GM23338 (cell line): ENCODE results near the gene SPATA9. TPM values are rescaled to one million over a fixed set of nuclear protein-coding genes. Genes with fewer than 3 reads are reported as not detected.
A peak's percentile ranks its signal among the peaks of the same experiment; 100 is the strongest.

Experiments
- ATAC-seq: fragments of 200-7000 bp; cut with Tn5 transposase; 3 replicates; pipeline ENCODE4 v1.9.1; 2020
- DNase-seq: peaks from one replicate; pipeline ENCODE4 v3.0.0-alpha.2; 2015; ENCODE audit warnings: low spot score
- H2AFZ ChIP-seq: fragments of 200-600 bp; sonication (generic); 2 replicates; pipeline ENCODE4 v1.8.0; 2016; ENCODE audit warnings: antibody characterized with exemption, mild to moderate bottlenecking, moderate library complexity
- H3F3A ChIP-seq: fragments of 200-600 bp; sonication (generic); replicated peaks from 2 replicates; pipeline ENCODE4 v1.8.0; 2017; ENCODE audit warnings: antibody characterized with exemption, mixed run types, low read depth
- H3K27ac ChIP-seq: fragments of 200-600 bp; sonication (generic); 2 replicates; pipeline ENCODE4 v1.6.1; 2016; ENCODE audit warnings: low read depth
- H3K27me3 ChIP-seq: fragments of 200-600 bp; sonication (generic); 2 replicates; pipeline ENCODE4 v1.8.0; 2016; ENCODE audit warnings: mild to moderate bottlenecking, mixed run types, moderate library complexity; ENCODE audit not compliant: insufficient read depth
- H3K36me3 ChIP-seq: fragments of 200-600 bp; sonication (generic); 2 replicates; pipeline ENCODE4 v1.8.0; 2016; ENCODE audit warnings: mild to moderate bottlenecking; ENCODE audit not compliant: insufficient read depth
- H3K4me1 ChIP-seq: fragments of 200-600 bp; sonication (generic); 2 replicates; pipeline ENCODE4 v1.8.0; 2016; ENCODE audit warnings: mild to moderate bottlenecking, moderate library complexity; ENCODE audit not compliant: insufficient read depth
- H3K4me2 ChIP-seq: fragments of 200-600 bp; sonication (generic); 2 replicates; pipeline ENCODE4 v1.7.1; 2017; ENCODE audit warnings: mixed run types
- H3K4me3 ChIP-seq: fragments of 200-600 bp; sonication (generic); 2 replicates; pipeline ENCODE4 v1.6.1; 2016; ENCODE audit warnings: mixed run types
- H3K79me2 ChIP-seq: fragments of 200-600 bp; sonication (generic); replicated peaks from 2 replicates; pipeline ENCODE4 v1.8.0; 2017; ENCODE audit warnings: mild to moderate bottlenecking; ENCODE audit not compliant: insufficient read depth
- H3K9me2 ChIP-seq: fragments of 200-600 bp; sonication (generic); 2 replicates; pipeline ENCODE4 v1.8.0; 2017; ENCODE audit not compliant: insufficient read depth
- H4K20me1 ChIP-seq: fragments of 200-600 bp; sonication (generic); replicated peaks from 2 replicates; pipeline ENCODE4 v1.8.0; 2017; ENCODE audit warnings: mild to moderate bottlenecking; ENCODE audit not compliant: insufficient read depth
- H3K27ac Mint-ChIP-seq: 2 replicates; pipeline ENCODE4 v1.8.0; 2020; ENCODE audit warnings: inconsistent platforms, mild to moderate bottlenecking, moderate library complexity, mixed read lengths
- H3K27me3 Mint-ChIP-seq: 3 replicates; pipeline ENCODE4 v1.8.0; 2022; ENCODE audit warnings: low read depth, mild to moderate bottlenecking, moderate library complexity, mixed read lengths, inconsistent platforms; ENCODE audit not compliant: insufficient read depth, poor library complexity
- H3K36me3 Mint-ChIP-seq: 3 replicates; pipeline ENCODE4 v1.8.0; 2021; ENCODE audit warnings: low read depth, mild to moderate bottlenecking, inconsistent platforms, moderate library complexity, mixed read lengths
- H3K4me1 Mint-ChIP-seq: 3 replicates; pipeline ENCODE4 v1.8.0; 2020; ENCODE audit warnings: mild to moderate bottlenecking, inconsistent platforms, mixed read lengths
- H3K4me3 Mint-ChIP-seq: 3 replicates; pipeline ENCODE4 v1.8.0; 2021; ENCODE audit warnings: moderate library complexity, mild to moderate bottlenecking, inconsistent platforms, mixed read lengths
- H3K9me3 Mint-ChIP-seq: 3 replicates; pipeline ENCODE4 v1.8.0; 2020; ENCODE audit warnings: moderate library complexity, mild to moderate bottlenecking, inconsistent platforms, mixed read lengths
- CREB1 ChIP-seq: fragments of 250-450 bp; sonication (Bioruptor Pico); IDR thresholded peaks from 2 replicates; pipeline ENCODE4 v1.5.0; 2020; ENCODE audit warnings: low read depth, mild to moderate bottlenecking, moderate library complexity
- ETS1 ChIP-seq: IDR thresholded peaks from 2 replicates; pipeline ENCODE4 v1.6.1; 2016; ENCODE audit warnings: antibody characterized with exemption
- EZH2 ChIP-seq: fragments of 200-600 bp; sonication (generic); IDR thresholded peaks from one replicate; pipeline ENCODE4 v1.8.0; 2017; ENCODE audit warnings: antibody characterized with exemption, mild to moderate bottlenecking, low read depth; ENCODE audit not compliant: unreplicated experiment
- EZH2phosphoT487 ChIP-seq: fragments of 200-600 bp; sonication (generic); IDR thresholded peaks from one replicate; pipeline ENCODE4 v1.8.1; 2018; ENCODE audit warnings: antibody characterized with exemption; ENCODE audit not compliant: unreplicated experiment
- JUNB ChIP-seq: IDR thresholded peaks from one replicate; pipeline ENCODE4 v1.6.1; 2016; ENCODE audit warnings: antibody characterized with exemption; ENCODE audit not compliant: unreplicated experiment
- NANOG ChIP-seq: IDR thresholded peaks from 2 replicates; pipeline ENCODE4 v1.6.1; 2016; ENCODE audit warnings: antibody characterized with exemption, borderline replicate concordance
- POLR2AphosphoS5 ChIP-seq: IDR thresholded peaks from 2 replicates; pipeline ENCODE4 v1.6.1; 2016; ENCODE audit warnings: antibody characterized with exemption, low read depth
- REST ChIP-seq: IDR thresholded peaks from one replicate; pipeline ENCODE4 v1.6.1; 2018; ENCODE audit warnings: antibody characterized with exemption; ENCODE audit not compliant: unreplicated experiment
- STAT1 ChIP-seq: IDR thresholded peaks from one replicate; pipeline ENCODE4 v1.6.1; 2016; ENCODE audit warnings: antibody characterized with exemption; ENCODE audit not compliant: unreplicated experiment
- ZNF114 ChIP-seq: fragments of 250-450 bp; sonication (Bioruptor Pico); IDR thresholded peaks from 2 replicates; pipeline ENCODE4 v1.5.0; 2020; ENCODE audit warnings: mild to moderate bottlenecking, moderate library complexity
- ZNF331 ChIP-seq: fragments of 250-450 bp; sonication (Bioruptor Pico); IDR thresholded peaks from 2 replicates; pipeline ENCODE4 v1.5.0; 2020; ENCODE audit warnings: low read depth, mild to moderate bottlenecking, moderate library complexity
- polyA plus RNA-seq: library from polyadenylated mRNA; unstranded; fragments of >200 nt; fragmentation: Nextera tagmentation; extraction: Ambion mirVana; gene quantifications from 2 replicates; pipeline ENCODE4 v1.2.1, GENCODE V29; 2016
- total RNA-seq: library from RNA; depleted of rRNA; stranded (reverse); fragments of >200 nt; shearing (Covaris generic); gene quantifications from 2 replicates; pipeline ENCODE4 v1.2.3, GENCODE V29; 2014
- TF ChIP-seq, protein P1 (sequence below): fragments of 250-450 bp; sonication (Bioruptor Pico); IDR thresholded peaks from 2 replicates; pipeline ENCODE4 v1.5.0; 2020; ENCODE audit warnings: mild to moderate bottlenecking, moderate library complexity
- TF ChIP-seq, protein P2 (sequence below), 2 experiments: fragments of 200-600 bp in 1 of 2; sonication (generic) in 1 of 2; conservative IDR thresholded peaks; 2 replicates each; pipeline versions ENCODE4 v1.5.1 to v1.6.1; 2016 to 2017; ENCODE audit warnings: antibody characterized with exemption in 2 of 2, low read depth in 2 of 2, mild to moderate bottlenecking in 2 of 2, moderate library complexity in 1 of 2

The SPATA9 gene
- total and polyA plus RNA-seq, 2 experiments from 2014 or later, result not detected

DNA sequence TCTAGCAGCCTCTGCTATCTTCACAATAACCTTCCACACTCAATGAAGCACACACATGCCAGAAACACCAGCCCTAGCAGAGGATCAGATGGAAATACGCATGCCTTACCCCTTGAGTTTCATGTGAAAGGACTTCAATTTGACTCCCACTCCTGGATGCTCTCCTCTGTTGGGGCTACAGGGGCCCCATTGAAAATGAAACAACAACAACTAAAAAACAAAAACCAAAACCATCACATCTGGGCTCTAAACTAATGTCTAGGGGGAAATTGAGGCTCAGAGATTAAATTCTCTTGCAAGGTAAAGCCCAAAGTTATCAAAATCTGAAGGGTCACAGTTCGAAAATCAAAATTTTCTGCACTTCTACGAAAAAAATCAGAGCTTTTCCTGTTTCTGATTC is 44.2 kb downstream of the SPATA9 start:
- Mint-ChIP-seq H3K27ac (no peak overlapping the region), H3K36me3 (no peaks in the 10 kb centered on the region), H3K4me1 (no peaks in the 10 kb centered on the region), H3K4me3 (no peak overlapping the region), H3K27me3 (no peaks in the 10 kb centered on the region), H3K9me3 (no peaks in the 10 kb centered on the region)
- peak overlapping the region; percentile 89 for H2AFZ ChIP-seq
- H3K4me2 ChIP-seq, result no peak overlapping the region
- H3K4me3 ChIP-seq, result no peak overlapping the region
- H3K9me2 ChIP-seq, result no peaks in the 10 kb centered on the region
- H3K79me2 ChIP-seq, result no peaks in the 10 kb centered on the region
- no peak for ATAC-seq
- no peaks in the 10 kb centered on the region for H3F3A ChIP-seq
- no peaks in the 10 kb centered on the region for H3K4me1 ChIP-seq
- H3K36me3 ChIP-seq, result no peaks in the 10 kb centered on the region
- DNase-seq, result no peak
- H3K27ac ChIP-seq, result no peak overlapping the region
- no peaks in the 10 kb centered on the region for H3K27me3 ChIP-seq
- TF ChIP-seq STAT1 (no peak), REST (no peak), CREB1 (CRISPR knock-in tag) (no peak), ETS1 (no peak), EZH2phosphoT487 (no peak), ZNF331 (no peak), NANOG (no peak), JUNB (no peak), POLR2AphosphoS5 (no peak), EZH2 (no peak), ZNF114 (CRISPR knock-in tag) (no peak)
- TF ChIP-seq, protein P1, sequence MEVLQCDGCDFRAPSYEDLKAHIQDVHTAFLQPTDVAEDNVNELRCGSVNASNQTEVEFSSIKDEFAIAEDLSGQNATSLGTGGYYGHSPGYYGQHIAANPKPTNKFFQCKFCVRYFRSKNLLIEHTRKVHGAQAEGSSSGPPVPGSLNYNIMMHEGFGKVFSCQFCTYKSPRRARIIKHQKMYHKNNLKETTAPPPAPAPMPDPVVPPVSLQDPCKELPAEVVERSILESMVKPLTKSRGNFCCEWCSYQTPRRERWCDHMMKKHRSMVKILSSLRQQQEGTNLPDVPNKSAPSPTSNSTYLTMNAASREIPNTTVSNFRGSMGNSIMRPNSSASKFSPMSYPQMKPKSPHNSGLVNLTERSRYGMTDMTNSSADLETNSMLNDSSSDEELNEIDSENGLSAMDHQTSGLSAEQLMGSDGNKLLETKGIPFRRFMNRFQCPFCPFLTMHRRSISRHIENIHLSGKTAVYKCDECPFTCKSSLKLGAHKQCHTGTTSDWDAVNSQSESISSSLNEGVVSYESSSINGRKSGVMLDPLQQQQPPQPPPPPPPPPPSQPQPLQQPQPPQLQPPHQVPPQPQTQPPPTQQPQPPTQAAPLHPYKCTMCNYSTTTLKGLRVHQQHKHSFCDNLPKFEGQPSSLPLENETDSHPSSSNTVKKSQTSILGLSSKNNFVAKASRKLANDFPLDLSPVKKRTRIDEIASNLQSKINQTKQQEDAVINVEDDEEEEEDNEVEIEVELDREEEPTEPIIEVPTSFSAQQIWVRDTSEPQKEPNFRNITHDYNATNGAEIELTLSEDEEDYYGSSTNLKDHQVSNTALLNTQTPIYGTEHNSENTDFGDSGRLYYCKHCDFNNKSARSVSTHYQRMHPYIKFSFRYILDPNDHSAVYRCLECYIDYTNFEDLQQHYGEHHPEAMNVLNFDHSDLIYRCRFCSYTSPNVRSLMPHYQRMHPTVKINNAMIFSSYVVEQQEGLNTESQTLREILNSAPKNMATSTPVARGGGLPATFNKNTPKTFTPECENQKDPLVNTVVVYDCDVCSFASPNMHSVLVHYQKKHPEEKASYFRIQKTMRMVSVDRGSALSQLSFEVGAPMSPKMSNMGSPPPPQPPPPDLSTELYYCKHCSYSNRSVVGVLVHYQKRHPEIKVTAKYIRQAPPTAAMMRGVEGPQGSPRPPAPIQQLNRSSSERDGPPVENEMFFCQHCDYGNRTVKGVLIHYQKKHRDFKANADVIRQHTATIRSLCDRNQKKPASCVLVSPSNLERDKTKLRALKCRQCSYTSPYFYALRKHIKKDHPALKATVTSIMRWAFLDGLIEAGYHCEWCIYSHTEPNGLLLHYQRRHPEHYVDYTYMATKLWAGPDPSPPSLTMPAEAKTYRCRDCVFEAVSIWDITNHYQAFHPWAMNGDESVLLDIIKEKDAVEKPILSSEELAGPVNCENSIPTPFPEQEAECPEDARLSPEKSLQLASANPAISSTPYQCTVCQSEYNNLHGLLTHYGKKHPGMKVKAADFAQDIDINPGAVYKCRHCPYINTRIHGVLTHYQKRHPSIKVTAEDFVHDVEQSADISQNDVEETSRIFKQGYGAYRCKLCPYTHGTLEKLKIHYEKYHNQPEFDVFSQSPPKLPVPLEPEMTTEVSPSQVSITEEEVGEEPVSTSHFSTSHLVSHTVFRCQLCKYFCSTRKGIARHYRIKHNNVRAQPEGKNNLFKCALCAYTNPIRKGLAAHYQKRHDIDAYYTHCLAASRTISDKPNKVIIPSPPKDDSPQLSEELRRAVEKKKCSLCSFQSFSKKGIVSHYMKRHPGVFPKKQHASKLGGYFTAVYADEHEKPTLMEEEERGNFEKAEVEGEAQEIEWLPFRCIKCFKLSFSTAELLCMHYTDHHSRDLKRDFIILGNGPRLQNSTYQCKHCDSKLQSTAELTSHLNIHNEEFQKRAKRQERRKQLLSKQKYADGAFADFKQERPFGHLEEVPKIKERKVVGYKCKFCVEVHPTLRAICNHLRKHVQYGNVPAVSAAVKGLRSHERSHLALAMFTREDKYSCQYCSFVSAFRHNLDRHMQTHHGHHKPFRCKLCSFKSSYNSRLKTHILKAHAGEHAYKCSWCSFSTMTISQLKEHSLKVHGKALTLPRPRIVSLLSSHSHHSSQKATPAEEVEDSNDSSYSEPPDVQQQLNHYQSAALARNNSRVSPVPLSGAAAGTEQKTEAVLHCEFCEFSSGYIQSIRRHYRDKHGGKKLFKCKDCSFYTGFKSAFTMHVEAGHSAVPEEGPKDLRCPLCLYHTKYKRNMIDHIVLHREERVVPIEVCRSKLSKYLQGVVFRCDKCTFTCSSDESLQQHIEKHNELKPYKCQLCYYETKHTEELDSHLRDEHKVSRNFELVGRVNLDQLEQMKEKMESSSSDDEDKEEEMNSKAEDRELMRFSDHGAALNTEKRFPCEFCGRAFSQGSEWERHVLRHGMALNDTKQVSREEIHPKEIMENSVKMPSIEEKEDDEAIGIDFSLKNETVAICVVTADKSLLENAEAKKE (CRISPR knock-in tag), result no peak
- TF ChIP-seq, protein P2, sequence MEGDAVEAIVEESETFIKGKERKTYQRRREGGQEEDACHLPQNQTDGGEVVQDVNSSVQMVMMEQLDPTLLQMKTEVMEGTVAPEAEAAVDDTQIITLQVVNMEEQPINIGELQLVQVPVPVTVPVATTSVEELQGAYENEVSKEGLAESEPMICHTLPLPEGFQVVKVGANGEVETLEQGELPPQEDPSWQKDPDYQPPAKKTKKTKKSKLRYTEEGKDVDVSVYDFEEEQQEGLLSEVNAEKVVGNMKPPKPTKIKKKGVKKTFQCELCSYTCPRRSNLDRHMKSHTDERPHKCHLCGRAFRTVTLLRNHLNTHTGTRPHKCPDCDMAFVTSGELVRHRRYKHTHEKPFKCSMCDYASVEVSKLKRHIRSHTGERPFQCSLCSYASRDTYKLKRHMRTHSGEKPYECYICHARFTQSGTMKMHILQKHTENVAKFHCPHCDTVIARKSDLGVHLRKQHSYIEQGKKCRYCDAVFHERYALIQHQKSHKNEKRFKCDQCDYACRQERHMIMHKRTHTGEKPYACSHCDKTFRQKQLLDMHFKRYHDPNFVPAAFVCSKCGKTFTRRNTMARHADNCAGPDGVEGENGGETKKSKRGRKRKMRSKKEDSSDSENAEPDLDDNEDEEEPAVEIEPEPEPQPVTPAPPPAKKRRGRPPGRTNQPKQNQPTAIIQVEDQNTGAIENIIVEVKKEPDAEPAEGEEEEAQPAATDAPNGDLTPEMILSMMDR (conservative IDR thresholded peaks at IDR 0.05; ENCODE audit: low read depth in 2 of 2), result no peak
- no peaks in the 10 kb centered on the region for H4K20me1 ChIP-seq
